HUES64 (cell line): ENCODE measurements around the gene PLAC8L1.

Experiments used
- H3K27ac ChIP-seq: 2 replicates; pipeline ENCODE4 v1.7.0; 2013; ENCODE audit warnings: low read depth, low read length, inconsistent platforms
- H3K27me3 ChIP-seq: 2 replicates; pipeline ENCODE4 v1.6.1; 2013; ENCODE audit warnings: mild to moderate bottlenecking, low read length; ENCODE audit not compliant: insufficient read depth
- H3K36me3 ChIP-seq: 2 replicates; pipeline ENCODE4 v1.6.1; 2013; ENCODE audit warnings: mild to moderate bottlenecking, low read length; ENCODE audit not compliant: insufficient read depth
- H3K4me1 ChIP-seq: 2 replicates; pipeline ENCODE4 v1.6.1; 2013; ENCODE audit warnings: mild to moderate bottlenecking, low read length, moderate library complexity; ENCODE audit not compliant: insufficient read depth
- H3K4me3 ChIP-seq: 2 replicates; pipeline ENCODE4 v1.5.1; 2013; ENCODE audit warnings: mild to moderate bottlenecking, low read length, moderate library complexity
- H3K9ac ChIP-seq: 2 replicates; pipeline ENCODE4 v1.6.1; 2013; ENCODE audit warnings: mild to moderate bottlenecking, low read depth, low read length
- H3K9me3 ChIP-seq: 2 replicates; pipeline ENCODE4 v1.6.1; 2013; ENCODE audit warnings: low read depth, low read length; ENCODE audit not compliant: insufficient read depth
- WGBS: fragments of 150-250, 120-280 bp; methylation state at CpG from one replicate; pipeline ENCODE4 v1.1.7; 2013; ENCODE audit warnings: missing lambda C conversion rate; 5-methylcytosine and 5-hydroxymethylcytosine counted together

The PLAC8L1 gene

DNA sequence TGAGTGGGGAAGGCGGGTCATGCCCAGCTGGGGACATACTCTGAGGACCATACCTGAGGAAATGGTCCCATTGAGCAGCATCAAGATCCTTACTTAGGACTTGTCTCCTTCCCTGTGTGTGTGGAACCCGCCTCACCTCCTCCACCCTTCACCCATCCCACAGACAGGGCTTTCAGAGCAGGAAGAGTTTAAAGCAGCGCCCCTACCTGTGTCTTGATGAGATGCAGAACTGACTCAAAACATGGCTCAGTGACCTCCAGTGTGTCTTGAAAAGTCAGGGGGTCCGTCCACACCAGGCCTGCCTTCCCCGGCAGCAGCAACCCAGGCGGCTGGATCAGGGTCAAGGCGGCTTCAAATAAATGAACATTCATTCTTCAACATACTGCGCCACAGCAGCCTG is 38.4 kb downstream of the PLAC8L1 start:
- no peaks in the 10 kb centered on the region for H3K36me3 ChIP-seq
- H3K9ac ChIP-seq = no peak overlapping the region
- peaks cover 8% of the 10 kb centered on the region; the same call in 1 of the 2 replicates for H3K27me3 ChIP-seq
- H3K9me3 ChIP-seq = no peaks in the 10 kb centered on the region
- no peaks in the 10 kb centered on the region for H3K4me1 ChIP-seq
- no peak overlapping the region for H3K27ac ChIP-seq
- 92% methylated on average over 8 of the region's 8 CpGs for WGBS
- no peak overlapping the region for H3K4me3 ChIP-seq

DNA sequence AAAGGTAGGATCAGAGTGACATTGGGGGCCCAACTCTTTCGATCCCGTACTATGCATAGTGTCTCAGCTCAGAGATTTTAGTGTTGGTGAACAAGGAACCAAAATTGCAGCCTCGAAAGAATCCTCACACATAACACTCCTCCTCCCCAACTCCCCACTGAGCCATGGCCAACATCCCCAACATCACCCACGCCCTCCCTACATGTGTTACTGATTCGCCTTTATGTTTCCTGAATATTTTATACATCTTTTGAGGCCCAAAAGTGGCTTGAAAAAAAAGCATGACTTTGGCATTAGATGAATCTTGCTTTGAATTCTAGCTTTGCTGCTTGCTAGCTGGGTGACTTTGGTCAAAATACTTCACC is 45.2 kb downstream of the PLAC8L1 start:
- Histone ChIP-seq H3K9me3 (no peaks in the 10 kb centered on the region), H3K9ac (no peak overlapping the region), H3K36me3 (no peaks in the 10 kb centered on the region), H3K4me1 (no peaks in the 10 kb centered on the region), H3K4me3 (no peak overlapping the region), H3K27ac (no peak overlapping the region), H3K27me3 (no peaks in the 10 kb centered on the region)
- WGBS = 95% methylated on average over 5 of the region's 5 CpGs

DNA sequence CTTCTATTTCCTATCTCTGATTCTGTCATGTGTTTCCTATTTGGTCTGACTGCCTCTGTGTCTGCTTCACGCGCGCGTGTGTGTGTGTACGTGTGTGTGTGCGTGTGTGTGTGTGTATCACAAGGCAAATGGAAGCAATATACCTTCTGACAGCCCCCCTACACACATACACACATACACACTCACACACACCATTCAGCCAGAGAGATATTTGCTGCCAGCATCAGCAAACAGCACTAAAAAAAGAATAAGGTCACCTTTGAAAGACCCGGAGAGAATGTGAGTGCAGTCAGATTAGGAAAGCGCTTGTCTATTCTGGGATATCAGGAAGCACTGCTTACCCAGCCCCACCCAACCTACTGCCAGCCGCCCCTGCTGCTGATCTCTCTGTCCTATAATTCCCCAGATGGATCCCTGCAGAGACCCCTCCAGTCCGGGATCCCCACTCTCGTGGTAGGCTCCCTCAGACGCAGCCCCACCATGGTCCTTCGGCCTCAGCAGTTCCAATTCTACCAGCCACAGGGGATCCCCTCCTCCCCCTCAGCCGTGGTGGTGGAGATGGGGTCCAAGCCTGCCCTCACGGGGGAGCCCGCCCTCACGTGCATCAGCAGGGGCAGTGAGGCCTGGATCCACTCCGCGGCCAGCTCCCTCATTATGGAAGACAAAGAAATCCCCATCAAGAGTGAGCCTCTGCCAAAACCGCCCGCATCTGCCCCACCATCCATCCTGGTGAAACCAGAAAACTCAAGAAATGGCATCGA is 45.7 kb downstream of the PLAC8L1 start:
- H3K27ac ChIP-seq = no peak overlapping the region

DNA sequence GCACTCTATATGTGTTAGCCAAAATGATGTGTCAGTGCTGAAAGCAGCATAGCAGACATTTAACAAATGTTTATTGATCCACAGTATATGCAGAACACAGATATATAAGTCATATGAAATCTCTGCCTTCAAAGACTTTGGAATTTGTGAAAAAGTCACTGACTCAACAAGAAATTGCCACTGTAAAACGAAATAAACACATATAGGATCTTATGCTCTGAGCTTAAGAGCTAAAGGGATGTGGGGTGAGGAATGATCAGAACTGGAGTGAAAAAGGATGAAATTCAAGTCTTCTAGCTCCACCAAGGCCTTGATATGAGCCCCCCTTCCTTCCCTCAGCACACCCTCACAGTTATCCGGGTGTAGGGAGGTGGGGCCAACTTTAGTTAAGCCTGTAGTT is 49.9 kb downstream of the PLAC8L1 start:
- H3K4me3 ChIP-seq = no peak overlapping the region
- WGBS = 100% methylated on average over 1 of the region's 2 CpGs
- no peaks in the 10 kb centered on the region for H3K36me3 ChIP-seq
- H3K4me1 ChIP-seq = no peaks in the 10 kb centered on the region
- H3K9me3 ChIP-seq = no peaks in the 10 kb centered on the region
- no peak overlapping the region for H3K27ac ChIP-seq
- no peaks in the 10 kb centered on the region for H3K27me3 ChIP-seq
- H3K9ac ChIP-seq = no peak overlapping the region

More for the DNA sequence above, 45.7 kb downstream of the PLAC8L1 start:
- H3K4me1 ChIP-seq = no peaks in the 10 kb centered on the region
- WGBS = 93% methylated on average over 16 of the region's 22 CpGs
- H3K9ac ChIP-seq = no peak overlapping the region
- no peak overlapping the region for H3K4me3 ChIP-seq
- no peaks in the 10 kb centered on the region for H3K36me3 ChIP-seq
- H3K27me3 ChIP-seq = no peaks in the 10 kb centered on the region
- no peaks in the 10 kb centered on the region for H3K9me3 ChIP-seq

DNA sequence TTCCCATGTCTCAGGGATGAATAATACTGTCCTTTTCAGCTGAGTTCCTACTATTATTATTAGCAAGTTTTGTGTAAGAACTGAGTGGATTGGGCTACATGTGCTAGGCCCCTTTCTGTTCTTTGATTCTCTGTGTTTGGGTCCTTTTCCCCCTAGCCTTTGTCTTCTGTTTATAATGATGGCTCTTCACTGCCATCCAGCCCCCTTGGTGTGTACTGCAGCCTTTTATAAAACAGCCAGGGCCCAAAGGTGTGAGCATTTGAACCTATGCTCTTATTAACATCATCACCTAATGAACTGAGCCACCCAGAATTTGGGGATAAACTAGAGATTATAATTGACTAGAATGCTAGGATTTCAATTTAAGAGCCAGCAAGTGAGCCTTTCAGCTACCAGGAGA is 52.6 kb downstream of the PLAC8L1 start:
- no peaks in the 10 kb centered on the region for H3K4me1 ChIP-seq
- H3K27ac ChIP-seq = no peak overlapping the region
- H3K9ac ChIP-seq = no peak overlapping the region
- no peaks in the 10 kb centered on the region for H3K9me3 ChIP-seq
- no peaks in the 10 kb centered on the region for H3K36me3 ChIP-seq
- no peak overlapping the region for H3K4me3 ChIP-seq
- H3K27me3 ChIP-seq = no peaks in the 10 kb centered on the region

DNA sequence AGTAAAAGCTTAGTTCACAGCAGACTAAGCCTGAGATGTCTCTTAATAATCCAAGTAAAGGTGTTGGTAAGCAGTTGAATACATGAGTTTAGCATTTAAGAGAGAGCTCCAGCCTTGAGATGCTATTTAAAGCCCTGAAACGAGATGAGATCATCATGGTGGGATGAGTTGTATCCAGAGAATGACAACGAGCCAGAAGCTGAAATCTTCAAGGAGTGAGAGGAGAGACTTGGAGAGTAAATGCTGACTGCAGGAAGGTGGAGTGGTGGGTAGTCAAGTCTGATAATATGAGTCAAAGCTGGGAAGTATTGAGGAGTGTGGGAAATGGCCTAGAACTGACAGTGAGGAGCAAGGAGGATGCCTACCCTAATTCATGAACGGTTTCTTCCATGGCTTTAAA is 53.7 kb downstream of the PLAC8L1 start:
- H3K4me1 ChIP-seq = no peaks in the 10 kb centered on the region
- no peaks in the 10 kb centered on the region for H3K36me3 ChIP-seq
- H3K27me3 ChIP-seq = no peaks in the 10 kb centered on the region
- no peak overlapping the region for H3K27ac ChIP-seq
- H3K9ac ChIP-seq = no peak overlapping the region
- H3K9me3 ChIP-seq = no peaks in the 10 kb centered on the region
- 86% methylated on average over 3 of the region's 3 CpGs for WGBS
- no peak overlapping the region for H3K4me3 ChIP-seq

DNA sequence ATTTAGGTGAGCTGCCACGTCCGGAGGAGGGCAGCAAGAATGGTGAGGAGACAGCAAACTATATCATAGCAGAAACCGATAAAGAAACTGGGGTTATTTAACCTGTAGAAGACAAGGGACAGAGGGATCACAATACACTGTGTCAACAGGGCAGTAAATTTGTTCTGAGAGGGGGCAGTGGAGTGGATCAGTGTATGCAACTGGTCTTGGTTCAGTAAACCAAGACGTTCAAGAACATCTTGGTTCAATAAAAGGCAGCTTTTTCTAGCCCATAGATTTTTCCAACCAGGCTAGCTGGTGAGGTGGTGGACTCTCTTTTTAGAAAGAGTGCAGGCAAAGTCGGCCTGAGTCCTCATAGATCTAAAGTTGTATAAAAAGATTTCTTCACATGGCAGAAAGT is 55.3 kb downstream of the PLAC8L1 start:
- Histone ChIP-seq H3K9ac (no peak overlapping the region), H3K27ac (no peak overlapping the region), H3K27me3 (no peaks in the 10 kb centered on the region), H3K36me3 (no peaks in the 10 kb centered on the region), H3K4me3 (no peak overlapping the region), H3K4me1 (no peaks in the 10 kb centered on the region), H3K9me3 (no peaks in the 10 kb centered on the region)
- 84% methylated on average over 5 of the region's 5 CpGs for WGBS

DNA sequence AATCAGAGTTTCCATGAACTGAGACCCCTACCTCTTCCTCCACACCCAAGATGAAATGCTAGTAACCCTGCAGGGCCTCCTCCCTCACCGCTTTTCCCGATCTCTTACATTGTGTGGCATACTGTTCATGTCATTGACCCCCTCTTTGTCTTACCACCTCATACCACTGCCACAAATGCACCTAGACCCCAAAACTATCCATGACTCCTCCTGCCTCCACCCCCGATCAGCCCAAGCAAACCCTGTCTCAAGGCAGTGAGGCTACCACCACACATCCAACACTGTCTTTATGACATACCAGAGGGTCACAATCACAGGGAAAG is 55.7 kb downstream of the PLAC8L1 start:
- Histone ChIP-seq H3K9me3 (no peaks in the 10 kb centered on the region), H3K27ac (no peak overlapping the region), H3K4me3 (no peak overlapping the region), H3K4me1 (no peaks in the 10 kb centered on the region), H3K36me3 (no peaks in the 10 kb centered on the region), H3K27me3 (no peaks in the 10 kb centered on the region), H3K9ac (no peak overlapping the region)
- WGBS = 77% methylated on average over 3 of the region's 3 CpGs

DNA sequence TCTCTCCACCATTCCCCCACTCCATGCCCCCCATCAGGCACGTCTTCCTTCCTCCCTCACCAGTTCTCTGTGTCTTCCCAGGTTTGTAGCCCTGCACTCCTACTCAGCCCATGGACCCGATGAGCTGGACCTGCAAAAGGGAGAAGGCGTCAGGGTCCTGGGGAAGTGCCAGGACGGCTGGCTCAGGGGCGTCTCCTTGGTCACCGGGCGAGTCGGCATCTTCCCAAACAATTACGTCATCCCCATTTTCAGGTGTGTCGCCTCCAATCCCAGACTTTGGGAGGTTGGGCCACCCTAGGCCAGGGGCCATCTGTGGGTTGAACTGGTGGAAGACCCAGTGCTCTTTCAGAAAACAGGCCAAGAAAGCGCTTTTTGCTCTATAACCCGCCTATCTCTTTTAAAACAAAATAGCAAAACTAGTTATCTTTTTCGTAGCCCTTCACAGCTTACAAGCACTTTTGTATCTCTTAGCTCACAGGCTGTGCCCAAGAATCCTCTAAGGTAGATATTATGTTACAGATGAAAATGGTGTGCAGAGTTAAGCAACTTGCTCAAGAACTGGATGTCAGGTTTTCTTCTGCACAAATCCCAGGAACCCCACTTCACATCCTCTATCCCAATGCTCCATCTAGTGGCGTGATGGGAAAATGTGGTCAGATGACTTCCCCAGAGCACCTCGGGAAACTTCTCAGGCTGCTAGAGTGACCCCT is 56.2 kb downstream of the PLAC8L1 start:
- H3K9ac ChIP-seq = no peak overlapping the region; the same call in 1 of the 2 replicates
- 80% methylated on average over 15 of the region's 15 CpGs for WGBS
- no peak overlapping the region for H3K27ac ChIP-seq
- no peaks in the 10 kb centered on the region for H3K9me3 ChIP-seq
- H3K27me3 ChIP-seq = no peaks in the 10 kb centered on the region
- no peak overlapping the region for H3K4me3 ChIP-seq
- H3K36me3 ChIP-seq = no peaks in the 10 kb centered on the region
- H3K4me1 ChIP-seq = no peaks in the 10 kb centered on the region

DNA sequence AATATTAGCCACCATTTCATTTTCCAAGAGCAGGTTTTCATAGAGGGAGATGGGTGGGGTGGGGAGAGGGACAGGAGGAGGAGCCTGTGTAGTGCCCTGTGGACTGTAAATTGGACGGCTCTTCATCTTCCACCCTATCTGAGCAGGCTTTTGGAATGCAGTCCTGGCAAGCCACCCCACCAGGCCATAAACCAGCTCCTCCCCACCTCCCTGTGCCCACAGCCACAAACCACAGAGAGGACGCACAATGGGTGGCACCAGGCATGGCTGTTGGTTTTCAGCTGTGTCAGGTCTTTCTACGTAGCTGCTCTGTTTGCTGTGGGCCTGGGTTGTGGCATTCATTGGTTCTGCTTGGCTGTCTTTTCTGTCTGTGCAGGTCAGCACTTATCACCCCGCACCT is 58.0 kb downstream of the PLAC8L1 start:
- 96% methylated on average over 4 of the region's 4 CpGs for WGBS
- H3K4me3 ChIP-seq = no peak overlapping the region
- no peaks in the 10 kb centered on the region for H3K4me1 ChIP-seq
- H3K27me3 ChIP-seq = no peaks in the 10 kb centered on the region
- no peak overlapping the region for H3K27ac ChIP-seq
- H3K9ac ChIP-seq = no peak overlapping the region
- no peaks in the 10 kb centered on the region for H3K9me3 ChIP-seq
- no peaks in the 10 kb centered on the region for H3K36me3 ChIP-seq

DNA sequence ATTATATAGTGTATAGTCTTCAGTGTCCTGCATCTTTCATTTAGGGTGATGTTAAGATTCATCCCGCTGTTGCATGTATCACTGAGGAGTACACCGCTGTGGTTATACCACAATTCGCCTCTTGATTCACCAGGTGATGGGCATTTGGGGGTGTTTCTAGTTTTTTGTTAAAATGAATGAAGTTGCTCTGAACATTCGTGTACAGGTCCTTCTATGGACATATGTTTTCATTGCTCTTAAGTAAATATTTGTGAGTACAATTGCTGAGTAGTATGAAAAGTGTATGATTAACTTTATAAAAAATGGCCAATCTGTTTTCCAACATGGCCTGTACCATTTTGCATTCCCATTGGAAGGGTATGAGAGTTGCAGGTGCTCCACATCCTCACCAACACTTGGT is 61.7 kb downstream of the PLAC8L1 start:
- Histone ChIP-seq H3K27me3 (no peaks in the 10 kb centered on the region), H3K4me3 (no peak overlapping the region), H3K4me1 (no peaks in the 10 kb centered on the region), H3K36me3 (no peaks in the 10 kb centered on the region), H3K27ac (no peak overlapping the region), H3K9me3 (no peaks in the 10 kb centered on the region), H3K9ac (no peak overlapping the region)
- 95% methylated on average over 4 of the region's 4 CpGs for WGBS
